ENCODE data around the gene PCA3.

PCA3 gene

GRCh38 chr9:76725885-76726284, 38.4 kb upstream of the PCA3 start:
- TF ChIP-seq CTCF (IDR thresholded peaks at IDR 0.05; ENCODE audit: control insufficient read depth, extremely low read depth, insufficient read depth), result no peak
- DNase-seq (ENCODE audit: low read depth), result no peak

GRCh38 chr9:76729116-76729515, 35.1 kb upstream of the PCA3 start:
- H3K4me3 ChIP-seq (ENCODE audit: low read depth, low read length), result no peak overlapping the region
- DNase-seq (ENCODE audit: low read depth), result no peak
- no peak for TF ChIP-seq CTCF (IDR thresholded peaks at IDR 0.05; ENCODE audit: control insufficient read depth, extremely low read depth, insufficient read depth)

More at GRCh38 chr9:76725885-76726284, 38.4 kb upstream of the PCA3 start:
- H3K4me3 ChIP-seq (ENCODE audit: low read depth, low read length), result no peak overlapping the region

GRCh38 chr9:76729980-76730737, 34.1 kb upstream of the PCA3 start:
- peak; percentile 94 for DNase-seq (ENCODE audit: low read depth)
- no peak for TF ChIP-seq CTCF (IDR thresholded peaks at IDR 0.05; ENCODE audit: control insufficient read depth, extremely low read depth, insufficient read depth)
- no peak overlapping the region for H3K4me3 ChIP-seq (ENCODE audit: low read depth, low read length)

- H3K4me3 ChIP-seq (ENCODE audit: low read depth, low read length), result no peak overlapping the region
- TF ChIP-seq CTCF (IDR thresholded peaks at IDR 0.05; ENCODE audit: control insufficient read depth, extremely low read depth, insufficient read depth), result no peak
- DNase-seq (ENCODE audit: low read depth), result no peak
Measured at GRCh38 chr9:76730801-76731200, 33.4 kb upstream of the PCA3 start.

- no peak overlapping the region for H3K4me3 ChIP-seq (ENCODE audit: low read depth, low read length)
- DNase-seq (ENCODE audit: low read depth), result no peak
- TF ChIP-seq CTCF (IDR thresholded peaks at IDR 0.05; ENCODE audit: control insufficient read depth, extremely low read depth, insufficient read depth), result no peak
Measured at GRCh38 chr9:76732341-76732958, 31.8 kb upstream of the PCA3 start.

- no peak for TF ChIP-seq CTCF (IDR thresholded peaks at IDR 0.05; ENCODE audit: control insufficient read depth, extremely low read depth, insufficient read depth)
- DNase-seq (ENCODE audit: low read depth), result no peak
- no peak overlapping the region for H3K4me3 ChIP-seq (ENCODE audit: low read depth, low read length)
Measured at GRCh38 chr9:76733096-76733495, 31.1 kb upstream of the PCA3 start.
